HEK293T (cell line): ENCODE measurements around the gene NUP62.
A peak's percentile ranks its signal among the peaks of the same experiment; 100 is the strongest.

Experiments
- CTCF ChIA-PET: fragments of 350-600 bp; formaldehyde crosslinking; extraction: SDS; loops from one replicate; lab custom pipeline; 2021; ENCODE audit warnings: antibody characterized with exemption, inconsistent platforms; lab: Yijun Ruan, JAX
- POLR2A ChIA-PET: fragments of 350-600 bp; formaldehyde crosslinking; extraction: SDS; loops from one replicate; lab custom pipeline; 2020; ENCODE audit warnings: antibody characterized with exemption, inconsistent platforms; lab: Yijun Ruan, JAX
- DNase-seq: peaks from one replicate; pipeline ENCODE4 v3.0.0; 2012; ENCODE audit warnings: mixed read lengths; ENCODE audit errors: extremely low spot score
- ARNT ChIP-seq: fragments of 450-650 bp; IDR thresholded peaks from 2 replicates; pipeline ENCODE4 v1.6.1; 2017; ENCODE audit warnings: mild to moderate bottlenecking
- BHLHE40 ChIP-seq: fragments of 450-650 bp; IDR thresholded peaks from 2 replicates; pipeline ENCODE4 v1.6.1; 2016; ENCODE audit warnings: mild to moderate bottlenecking, moderate library complexity, borderline replicate concordance
- CTBP1 ChIP-seq: fragments of 450-650 bp; IDR thresholded peaks from 2 replicates; pipeline ENCODE4 v1.6.1; 2016; ENCODE audit warnings: borderline replicate concordance
- ELF4 ChIP-seq: fragments of 450-650 bp; IDR thresholded peaks from 2 replicates; pipeline ENCODE4 v1.6.1; 2017; ENCODE audit warnings: antibody characterized with exemption
- FOXA1 ChIP-seq: fragments of 450-650 bp; IDR thresholded peaks from 2 replicates; pipeline ENCODE4 v1.6.1; 2016; ENCODE audit warnings: mild to moderate bottlenecking
- FOXK2 ChIP-seq: fragments of 450-650 bp; IDR thresholded peaks from 2 replicates; pipeline ENCODE4 v1.6.1; 2016; ENCODE audit warnings: mild to moderate bottlenecking
- FOXM1 ChIP-seq: fragments of 450-650 bp; IDR thresholded peaks from 2 replicates; pipeline ENCODE4 v1.6.1; 2017; ENCODE audit warnings: mild to moderate bottlenecking, borderline replicate concordance
- HDGF ChIP-seq: fragments of 450-650 bp; IDR thresholded peaks from 2 replicates; pipeline ENCODE4 v1.6.1; 2017; ENCODE audit warnings: antibody characterized with exemption, borderline replicate concordance
- L3MBTL2 ChIP-seq: fragments of 450-650 bp; conservative IDR thresholded peaks from 2 replicates; pipeline ENCODE4 v1.6.1; 2016; ENCODE audit warnings: mild to moderate bottlenecking
- LEF1 ChIP-seq: fragments of 450-650 bp; IDR thresholded peaks from 2 replicates; pipeline ENCODE4 v1.6.1; 2017; ENCODE audit warnings: mild to moderate bottlenecking, borderline replicate concordance
- NFRKB ChIP-seq: fragments of 450-650 bp; IDR thresholded peaks from 2 replicates; pipeline ENCODE4 v1.6.1; 2016; ENCODE audit warnings: mild to moderate bottlenecking, moderate library complexity
- PKNOX1 ChIP-seq: fragments of 450-650 bp; IDR thresholded peaks from 2 replicates; pipeline ENCODE4 v1.6.1; 2016
- SP1 ChIP-seq: fragments of 450-650 bp; IDR thresholded peaks from 2 replicates; pipeline ENCODE4 v1.6.1; 2017
- SUZ12 ChIP-seq: fragments of 450-650 bp; IDR thresholded peaks from 2 replicates; pipeline ENCODE4 v1.6.1; 2016; ENCODE audit warnings: mild to moderate bottlenecking
- TARDBP ChIP-seq: fragments of 450-650 bp; IDR thresholded peaks from 2 replicates; pipeline ENCODE4 v1.6.1; 2016
- ZNF384 ChIP-seq: fragments of 450-650 bp; IDR thresholded peaks from 2 replicates; pipeline ENCODE4 v1.6.1; 2016

Gene NUP62

GRCh38 chr19:49879243-49879963 is 49.9 kb downstream of the NUP62 start:
- no peak for DNase-seq
- POLR2A ChIA-PET, result no interaction called here
- CTCF ChIA-PET, result no interaction called here
- TF ChIP-seq CTBP1 (no peak), L3MBTL2 (no peak), SP1 (no peak), SUZ12 (no peak), PKNOX1 (no peak), FOXK2 (no peak), ARNT (no peak), FOXA1 (no peak), ZNF384 (no peak), ELF4 (no peak), TARDBP (no peak), NFRKB (no peak), HDGF (no peak), FOXM1 (no peak), BHLHE40 (no peak)

GRCh38 chr19:49878744-49879070 is 50.6 kb downstream of the NUP62 start:
- DNase-seq, result no peak
- ChIA-PET POLR2A (no interaction called here), CTCF (no interaction called here)
- no peak for TF ChIP-seq HDGF
- no peak for TF ChIP-seq FOXA1
- no peak for TF ChIP-seq FOXM1
- TF ChIP-seq ELF4, result no peak
- TF ChIP-seq SUZ12, result no peak
- TF ChIP-seq CTBP1, result no peak
- TF ChIP-seq FOXK2, result no peak
- no peak for TF ChIP-seq L3MBTL2
- TF ChIP-seq TARDBP, result no peak
- TF ChIP-seq BHLHE40, result no peak
- no peak for TF ChIP-seq NFRKB
- no peak for TF ChIP-seq PKNOX1
- no peak for TF ChIP-seq SP1
- no peak for TF ChIP-seq ARNT
- no peak for TF ChIP-seq LEF1
- TF ChIP-seq ZNF384, result no peak

DNA sequence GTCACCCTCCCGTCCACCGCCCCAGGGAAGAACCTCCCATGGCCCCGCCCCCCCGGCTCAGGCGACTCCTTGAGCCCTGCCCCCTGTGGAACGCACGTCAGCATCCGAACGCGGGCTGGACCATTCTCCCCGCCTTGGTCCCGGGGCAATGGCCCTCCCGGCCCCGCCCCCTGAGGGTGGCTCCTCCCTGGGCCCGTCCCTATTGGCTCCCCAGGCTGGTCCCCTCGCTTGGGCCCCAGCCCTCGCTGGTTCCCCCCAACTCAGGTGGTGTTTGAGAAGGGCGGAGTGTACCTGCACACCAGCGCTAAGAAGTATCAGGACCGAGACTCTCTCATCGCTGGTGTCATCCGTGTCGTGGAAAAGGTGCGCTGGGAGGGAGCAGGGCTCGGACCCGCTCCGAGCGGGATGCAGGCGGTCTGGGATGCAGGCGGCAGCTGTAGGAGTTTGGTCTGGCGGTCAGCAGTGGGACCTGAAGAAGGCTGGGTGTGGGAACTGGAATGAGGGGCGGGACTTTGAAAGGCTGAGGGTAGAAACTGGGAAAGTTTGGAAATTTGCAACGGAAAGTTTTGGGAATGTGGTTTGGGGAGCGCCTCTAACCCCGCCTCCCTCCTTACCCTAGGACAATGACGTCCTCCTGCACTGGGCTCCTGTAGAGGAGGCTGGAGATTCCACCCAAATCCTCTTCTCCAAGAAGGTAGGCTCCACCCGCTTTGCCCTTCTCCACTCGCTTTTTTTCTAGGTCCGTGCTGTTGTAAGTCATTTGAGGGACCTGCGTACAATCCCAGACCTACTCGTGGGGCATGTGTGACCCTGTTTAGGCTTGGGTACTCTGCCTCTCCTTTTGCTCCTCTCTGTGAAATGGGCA is 51.2 kb downstream of the NUP62 start:
- CTCF ChIA-PET, result no interaction called here
- TF ChIP-seq BHLHE40, result no peak
- no peak for TF ChIP-seq SP1
- peak; percentile 52 for TF ChIP-seq L3MBTL2
- TF ChIP-seq PKNOX1, result no peak
- no peak for TF ChIP-seq FOXA1
- DNase-seq, result peak; percentile 94
- POLR2A ChIA-PET, result interaction anchor here (1.2 to 3.5 kb wide), 5 partner anchors 13 to 121 kb away, joined by 4 to 26 read pairs (median 14); partner anchors contain the start of genes ATF5, FUZ and NUP62

DNA sequence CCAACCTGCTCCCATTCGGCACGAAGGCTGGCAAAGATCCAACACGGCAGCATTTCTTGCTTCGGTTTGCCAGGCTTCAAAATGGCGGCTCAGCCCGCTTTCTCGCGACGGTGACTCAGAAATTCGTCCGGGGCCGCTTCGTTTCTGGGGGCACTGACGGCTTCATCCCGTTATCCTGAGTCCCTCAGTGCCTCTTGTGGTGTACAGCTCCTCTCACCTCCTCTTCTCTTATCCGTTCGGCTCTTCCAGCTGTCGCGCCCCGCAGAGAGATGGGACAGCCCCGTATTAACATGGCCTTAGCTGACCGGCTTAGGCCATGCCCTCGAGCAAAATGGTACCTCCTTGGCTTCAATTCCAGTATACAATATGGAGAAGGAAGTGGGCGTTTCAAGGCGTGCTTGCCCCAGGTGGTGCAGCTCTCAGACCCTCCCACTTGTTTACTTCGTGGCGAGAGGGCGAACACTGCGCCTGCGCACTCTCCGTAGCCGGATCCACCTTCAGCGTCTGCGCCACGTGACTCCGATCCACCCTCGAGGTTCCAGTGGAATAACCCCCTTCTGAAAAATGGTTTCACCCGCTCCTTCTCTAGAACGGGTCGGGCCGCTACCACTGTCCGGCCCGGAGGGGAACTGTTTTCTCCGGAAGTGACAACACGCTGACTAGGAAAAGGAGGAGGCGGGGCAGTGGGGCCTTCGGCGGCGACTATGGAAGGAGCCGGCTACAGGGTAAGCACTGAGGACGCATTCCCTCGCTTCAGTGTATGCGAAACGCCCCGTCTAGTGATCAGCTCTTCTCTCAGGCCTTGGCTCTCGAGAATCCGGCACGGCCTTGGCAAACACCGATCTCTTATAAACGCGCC is 52.1 kb downstream of the NUP62 start, which contains the start of the genes AKT1S1 and TBC1D17:
Gene AKT1S1, minus strand, starts transcription at position 336 of the 859 bp plus-strand sequence. CDS start 4,060 bp downstream, outside the sequence.
Gene TBC1D17, plus strand, starts transcription at position 683 of the 859 bp plus-strand sequence. Its CDS starts 22 bp downstream, at position 705.
- POLR2A ChIA-PET, result interaction anchor here (0.8 to 3.5 kb wide), 14 partner anchors 9 to 201 kb away, joined by 3 to 26 read pairs (median 6); partner anchors contain the start of genes ATF5, FUZ, NUP62 and PTOV1

More for the DNA sequence above, 52.1 kb downstream of the NUP62 start, which contains the start of the genes AKT1S1 and TBC1D17:
- TF ChIP-seq FOXA1 (no peak), SUZ12 (no peak), ELF4 (peak; percentile 45; the same call in 1 of the 2 replicates), LEF1 (no peak), ZNF384 (no peak), NFRKB (no peak), L3MBTL2 (peak; percentile 24), FOXM1 (no peak), FOXK2 (peak; percentile 100), PKNOX1 (no peak), BHLHE40 (no peak; the same call in 1 of the 2 replicates), CTBP1 (no peak), TARDBP (no peak), ARNT (no peak), SP1 (no peak), HDGF (no peak)
- peak; percentile 90 for DNase-seq
- CTCF ChIA-PET, result no interaction called here
